ENCODE measurements around the gene RCCD1.
A peak's percentile ranks its signal among the peaks of the same experiment; 100 is the strongest.
"Not testable (repeated sequence)": the region's sequence is repeated elsewhere in the genome, so short reads cannot be mapped to it uniquely, and the experiment has no call there.

Gene RCCD1

GRCh38 chr15:90954712-90955623 is at the start of gene RCCD1:
Gene RCCD1, plus strand, starts transcription at chr15:90954884. Its CDS starts 1,851 bp downstream, at chr15:90956735.
- peak; percentile 87 for FAIRE-seq

DNA sequence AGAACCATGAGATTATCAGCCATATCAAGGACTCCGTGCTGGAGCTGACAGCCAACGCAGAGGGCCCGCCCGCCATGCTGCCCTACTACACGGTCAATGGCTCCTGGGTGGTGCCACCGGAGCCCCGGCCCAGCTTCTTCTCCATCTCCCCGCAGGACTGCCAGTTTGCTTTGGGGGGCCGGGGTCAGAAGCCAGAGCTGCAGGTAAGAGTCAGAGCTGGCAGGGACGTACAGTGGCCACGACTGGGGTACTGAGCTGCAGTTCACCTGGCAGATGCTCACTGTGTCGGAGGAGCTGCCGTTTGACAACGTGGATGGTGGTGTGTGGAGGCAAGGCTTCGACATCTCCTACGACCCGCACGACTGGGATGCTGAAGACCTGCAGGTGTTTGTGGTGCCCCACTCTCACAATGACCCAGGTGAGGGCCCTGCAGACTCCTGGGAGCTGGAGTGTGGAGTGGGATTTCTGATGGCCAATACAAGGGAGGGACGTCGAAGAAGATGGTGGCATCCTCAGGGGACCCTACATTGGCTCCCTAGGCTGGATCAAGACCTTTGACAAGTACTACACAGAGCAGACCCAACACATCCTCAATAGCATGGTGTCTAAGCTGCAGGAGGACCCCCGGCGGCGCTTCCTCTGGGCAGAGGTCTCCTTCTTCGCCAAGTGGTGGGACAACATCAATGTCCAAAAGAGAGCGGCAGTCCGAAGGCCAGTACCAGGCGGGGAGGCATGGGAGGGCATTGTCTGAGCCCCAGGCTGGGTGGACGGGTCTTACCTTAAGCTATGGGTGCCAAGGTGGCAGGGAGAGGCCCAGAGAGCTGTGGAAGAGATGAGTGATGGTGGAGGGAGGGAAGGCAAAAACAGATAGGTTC is 49.1 kb upstream of the RCCD1 start:
- FAIRE-seq: no peak

- no peak for FAIRE-seq
Observed at GRCh38 chr15:90906181-90906849, 48.4 kb upstream of the RCCD1 start.

GRCh38 chr15:90907051-90907660 is 47.5 kb upstream of the RCCD1 start:
- no peak for FAIRE-seq

DNA sequence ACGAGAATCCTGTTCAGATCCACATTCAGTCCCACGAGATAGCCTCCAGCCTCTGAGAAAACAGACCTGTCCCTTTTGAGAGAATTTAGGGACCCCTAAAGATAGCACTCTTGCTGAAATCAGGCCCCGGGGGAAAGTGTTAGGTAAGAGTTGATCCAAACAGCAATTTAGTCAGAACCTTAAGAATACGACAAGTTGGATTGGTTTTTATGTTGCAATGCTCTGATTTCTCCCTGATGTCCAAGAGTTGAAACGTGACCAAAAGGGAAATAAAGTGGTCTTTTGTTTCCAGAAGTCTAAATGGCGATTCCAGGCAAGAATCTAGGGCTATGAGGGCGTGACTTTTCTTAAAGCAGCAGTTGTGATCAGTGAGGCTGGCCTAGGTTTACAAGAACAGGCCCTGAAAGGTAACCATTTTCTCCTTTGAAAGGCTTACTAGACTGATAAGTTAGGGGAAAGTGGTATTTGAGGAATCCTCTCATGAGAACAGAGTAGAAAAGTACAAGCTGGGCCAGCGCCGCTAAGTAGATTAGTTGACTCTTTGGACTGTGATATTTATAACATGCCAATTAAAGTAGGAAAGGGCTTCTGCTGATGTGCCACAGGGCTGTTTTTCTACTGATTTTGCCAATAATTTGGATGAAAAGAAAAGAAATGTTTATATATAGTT is 46.7 kb upstream of the RCCD1 start:
- FAIRE-seq: no peak

GRCh38 chr15:90909449-90909848 is 45.2 kb upstream of the RCCD1 start:
- FAIRE-seq: not testable (repeated sequence)

GRCh38 chr15:90909976-90910375 is 44.7 kb upstream of the RCCD1 start:
- no peak for FAIRE-seq

- FAIRE-seq: no peak
Observed at GRCh38 chr15:90910441-90911301, 44.0 kb upstream of the RCCD1 start.

- FAIRE-seq: no peak
Observed at GRCh38 chr15:90911302-90911623, 43.4 kb upstream of the RCCD1 start.

DNA sequence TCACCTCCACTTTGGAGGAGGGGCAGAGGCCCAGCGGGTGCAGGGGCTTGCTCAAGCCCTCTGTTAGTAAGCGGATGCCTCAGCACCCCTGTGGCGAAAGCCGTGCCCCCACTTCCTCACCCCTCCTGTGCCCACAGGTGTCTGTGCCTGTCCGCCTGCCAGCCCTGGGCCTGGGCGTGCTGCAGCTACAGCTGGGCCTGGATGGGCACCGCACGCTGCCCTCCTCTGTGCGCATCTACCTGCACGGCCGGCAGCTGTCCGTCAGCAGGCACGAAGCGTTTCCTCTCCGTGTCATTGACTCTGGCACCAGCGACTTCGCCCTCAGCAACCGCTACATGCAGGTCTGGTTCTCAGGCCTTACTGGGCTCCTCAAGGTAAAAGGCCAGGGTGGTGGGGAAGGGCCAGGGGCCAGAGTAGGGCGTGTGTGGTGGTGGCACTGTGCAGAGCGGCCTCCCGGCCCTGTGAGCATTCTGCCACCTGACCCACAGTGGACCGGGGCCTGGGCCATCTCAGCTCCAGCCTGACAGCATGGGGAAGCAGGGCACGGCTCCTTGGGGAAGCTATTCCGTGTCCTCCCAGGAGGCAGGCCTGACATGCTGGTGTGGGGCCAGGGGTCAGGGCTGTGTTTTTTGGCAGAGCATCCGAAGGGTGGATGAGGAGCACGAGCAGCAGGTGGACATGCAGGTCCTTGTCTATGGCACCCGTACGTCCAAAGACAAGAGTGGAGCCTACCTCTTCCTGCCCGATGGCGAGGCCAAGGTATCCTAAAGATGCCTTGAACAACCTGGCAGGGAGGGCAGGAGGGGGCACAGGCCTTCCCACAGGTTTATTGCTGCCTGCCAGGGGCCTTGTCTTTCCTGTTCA is 42.5 kb upstream of the RCCD1 start:
- no peak for FAIRE-seq

DNA sequence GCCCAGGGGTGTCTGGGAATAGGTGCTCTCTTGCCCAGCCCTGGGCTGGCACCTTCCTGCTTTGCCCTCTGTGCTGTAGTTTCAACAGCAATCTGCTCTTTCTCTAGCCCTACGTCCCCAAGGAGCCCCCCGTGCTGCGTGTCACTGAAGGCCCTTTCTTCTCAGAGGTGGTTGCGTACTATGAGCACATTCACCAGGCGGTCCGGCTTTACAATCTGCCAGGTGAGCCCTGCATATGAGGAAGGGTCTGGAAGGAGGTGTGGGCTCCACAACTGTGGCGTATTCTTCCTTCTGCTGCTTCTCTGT is 42.0 kb upstream of the RCCD1 start:
- no peak for FAIRE-seq

DNA sequence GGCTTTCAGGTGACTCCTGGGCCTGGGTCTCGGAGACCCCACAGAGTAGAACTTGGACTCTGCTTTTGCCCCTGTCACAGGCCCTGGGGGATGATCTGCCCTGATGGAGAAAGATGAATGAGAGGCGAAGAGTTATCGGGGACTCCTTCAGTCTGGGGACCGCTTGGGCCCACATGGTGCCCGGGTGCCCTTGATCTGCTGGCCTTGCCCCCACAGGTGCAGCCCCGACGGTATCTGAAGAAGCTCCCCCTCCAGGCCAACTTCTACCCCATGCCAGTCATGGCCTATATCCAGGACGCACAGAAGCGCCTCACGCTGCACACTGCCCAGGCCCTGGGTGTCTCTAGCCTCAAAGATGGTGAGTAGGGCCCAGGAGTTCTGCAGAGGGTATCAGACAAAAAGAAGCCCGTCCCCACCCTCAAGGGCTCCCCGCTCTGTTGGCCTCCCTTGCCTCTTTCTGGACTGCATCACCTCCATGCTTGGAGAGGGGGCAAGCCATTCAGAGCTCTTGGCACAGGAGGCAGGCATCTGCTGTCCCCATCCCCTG is 41.2 kb upstream of the RCCD1 start:
- no peak for FAIRE-seq

- no peak for FAIRE-seq
Observed at GRCh38 chr15:90914305-90915080, 40.2 kb upstream of the RCCD1 start.

DNA sequence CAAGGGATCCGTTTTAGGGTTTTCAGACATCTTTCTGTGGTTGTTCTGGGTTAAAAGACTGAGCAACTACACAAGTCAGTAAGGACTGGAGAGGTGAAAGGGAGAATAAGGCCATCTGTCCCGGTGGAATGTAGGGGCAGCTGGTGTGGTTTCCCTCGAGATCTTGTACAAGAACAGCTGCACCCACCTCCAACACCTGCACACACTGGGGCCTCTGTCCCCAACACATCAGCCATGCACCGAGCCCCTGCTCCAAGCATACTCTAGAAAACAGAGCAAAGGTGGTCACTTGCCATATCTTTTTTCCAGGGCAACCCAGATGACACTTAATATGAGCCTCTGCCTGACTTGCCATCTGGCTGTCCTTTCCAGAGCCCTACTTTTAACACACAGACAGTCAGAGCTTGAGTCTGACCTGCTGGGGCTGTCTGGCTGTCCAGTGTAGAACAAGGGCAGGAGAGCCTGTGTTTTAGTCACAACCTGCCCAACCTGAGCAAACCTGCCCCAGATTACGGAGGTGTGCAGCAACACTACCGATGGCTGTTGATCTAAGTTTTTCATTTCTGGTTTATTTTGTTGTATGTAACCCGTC is 39.4 kb upstream of the RCCD1 start:
- no peak for FAIRE-seq

- FAIRE-seq: no peak
Observed at GRCh38 chr15:90915808-90916440, 38.8 kb upstream of the RCCD1 start.

- no peak for FAIRE-seq
Observed at GRCh38 chr15:90916461-90916860, 38.2 kb upstream of the RCCD1 start.

- no peak for FAIRE-seq
Observed at GRCh38 chr15:90917569-90917968, 37.1 kb upstream of the RCCD1 start.

- FAIRE-seq: no peak
Observed at GRCh38 chr15:90918034-90918788, 36.5 kb upstream of the RCCD1 start.

All from islet of Langerhans (tissue), 1 donor.